A673 (cell line): ENCODE data around the gene STX8. TPM values are rescaled to one million over a fixed set of nuclear protein-coding genes. Genes with fewer than 3 reads are reported as not detected.

Experiments
- BruUV-seq: library from RNA; stranded (reverse); fragments of 400-500 nt; replicated peaks from 2 replicates; lab custom pipeline; 2021; lab: Mats Ljungman, UMichigan
- CTCF ChIA-PET: fragments of 300-600 bp; sonication (Branson Sonifier 250); formaldehyde crosslinking; loops from one replicate; lab custom pipeline; 2022; ENCODE audit warnings: antibody characterized with exemption; lab: Charles Lee
- POLR2A ChIA-PET: fragments of 300-600 bp; sonication (Branson Sonifier 250); formaldehyde crosslinking; loops from one replicate; lab custom pipeline; 2022; ENCODE audit warnings: antibody characterized with exemption; ENCODE audit not compliant: low non-redundant PET; lab: Charles Lee
- DNase-seq: peaks from one replicate; pipeline ENCODE4 v3.0.0-alpha.2; 2015; ENCODE audit warnings: low spot score
- H3K27ac ChIP-seq: fragments of 200-600 bp; sonication (generic); 2 replicates; pipeline ENCODE4 v1.5.1; 2016; ENCODE audit warnings: mixed run types, low read depth, mild to moderate bottlenecking, mixed read lengths, antibody characterized with exemption, low read length; ENCODE audit not compliant: poor library complexity, severe bottlenecking
- H3K27me3 ChIP-seq: fragments of 200-600 bp; sonication (generic); replicated peaks from 2 replicates; pipeline ENCODE4 v1.6.1; 2017; ENCODE audit warnings: mixed run types, low read depth, mild to moderate bottlenecking, mixed read lengths, antibody characterized with exemption, low read length; ENCODE audit not compliant: insufficient read depth, poor library complexity
- H3K36me3 ChIP-seq: fragments of 200-600 bp; sonication (generic); 2 replicates; pipeline ENCODE4 v1.6.1; 2016; ENCODE audit warnings: mixed run types, mild to moderate bottlenecking, mixed read lengths, antibody characterized with exemption, low read length; ENCODE audit not compliant: insufficient read depth, poor library complexity, severe bottlenecking
- H3K4me1 ChIP-seq: fragments of 200-600 bp; sonication (generic); 2 replicates; pipeline ENCODE4 v1.6.1; 2017; ENCODE audit warnings: mixed run types, mild to moderate bottlenecking, mixed read lengths, antibody characterized with exemption, low read length; ENCODE audit not compliant: insufficient read depth, poor library complexity, severe bottlenecking
- H3K4me3 ChIP-seq: fragments of 200-600 bp; sonication (generic); 2 replicates; pipeline ENCODE4 v1.5.1; 2016; ENCODE audit warnings: low read depth, mixed run types, mild to moderate bottlenecking, mixed read lengths, low read length; ENCODE audit not compliant: poor library complexity, severe bottlenecking
- H3K9me3 ChIP-seq: fragments of 200-600 bp; sonication (generic); 2 replicates; pipeline ENCODE4 v1.6.1; 2016; ENCODE audit warnings: mixed run types, low read depth, mild to moderate bottlenecking, mixed read lengths, antibody characterized with exemption, low read length; ENCODE audit not compliant: poor library complexity, severe bottlenecking
- CTCF ChIP-seq: fragments of 300-800, 200-600 bp; sonication (generic); conservative IDR thresholded peaks from 2 replicates; pipeline ENCODE4 v1.5.1; 2017; ENCODE audit warnings: low read depth, mild to moderate bottlenecking, antibody characterized with exemption, low read length, moderate library complexity, mixed read lengths
- EZH2 ChIP-seq: fragments of 200-600 bp; sonication (generic); IDR thresholded peaks from 2 replicates; pipeline ENCODE4 v1.6.1; 2017; ENCODE audit warnings: borderline replicate concordance, low read depth, mild to moderate bottlenecking, mixed read lengths, antibody characterized with exemption, low read length; ENCODE audit not compliant: poor library complexity, severe bottlenecking
- intact Hi-C: fragments of 100-400 bp; cut with micrococcal nuclease; formaldehyde crosslinking; loops from one replicate; pipeline ENCODE4 v1.10.0; 2022; ENCODE audit not compliant: unreplicated experiment
- total RNA-seq: library from RNA; stranded (reverse); gene quantifications from 2 replicates; pipeline ENCODE4 v1.2.3, GENCODE V29; 2021

The STX8 gene
- total RNA-seq, 1 experiment from 2014 or later: 51.4 TPM

- no peak overlapping the region for H3K4me3 ChIP-seq
- no TSS peak for BruUV-seq
- H3K27ac ChIP-seq: no peak overlapping the region
- ChIA-PET CTCF (no interaction called here), POLR2A (no interaction called here)
- no peaks in the 10 kb centered on the region for H3K36me3 ChIP-seq
- H3K4me1 ChIP-seq: no peaks in the 10 kb centered on the region
- no peaks in the 10 kb centered on the region for H3K27me3 ChIP-seq
- intact Hi-C loops: no loop called here
- no peak for DNase-seq
- H3K9me3 ChIP-seq: no peaks in the 10 kb centered on the region
- TF ChIP-seq CTCF: no peak
- TF ChIP-seq EZH2: no peak
Measured at GRCh38 chr17:9431620-9432019, 144.0 kb downstream of the STX8 start.

- intact Hi-C loops: no loop called here
- no peaks in the 10 kb centered on the region for H3K36me3 ChIP-seq
- no peaks in the 10 kb centered on the region for H3K4me1 ChIP-seq
- no peaks in the 10 kb centered on the region for H3K27me3 ChIP-seq
- CTCF ChIA-PET: no interaction called here
- H3K4me3 ChIP-seq: no peak overlapping the region
- no peak for TF ChIP-seq CTCF
- no peak for TF ChIP-seq EZH2
- no peaks in the 10 kb centered on the region for H3K9me3 ChIP-seq
- H3K27ac ChIP-seq: no peak overlapping the region
- BruUV-seq: no TSS peak
- DNase-seq: no peak
- POLR2A ChIA-PET: no interaction called here
Measured at GRCh38 chr17:9427465-9428315, 147.9 kb downstream of the STX8 start.

- H3K4me1 ChIP-seq: no peaks in the 10 kb centered on the region
- H3K27me3 ChIP-seq: no peaks in the 10 kb centered on the region
- intact Hi-C loops: no loop called here
- no peak overlapping the region for H3K27ac ChIP-seq
- no peak for DNase-seq
- no peak for TF ChIP-seq CTCF
- TF ChIP-seq EZH2: no peak
- ChIA-PET POLR2A (no interaction called here), CTCF (no interaction called here)
- no peaks in the 10 kb centered on the region for H3K9me3 ChIP-seq
- H3K36me3 ChIP-seq: no peaks in the 10 kb centered on the region
- H3K4me3 ChIP-seq: no peak overlapping the region
- no TSS peak for BruUV-seq
Measured at GRCh38 chr17:9424071-9424640, 151.5 kb downstream of the STX8 start.
